ENCODE results near the gene FAM120A. TPM values are rescaled to one million over a fixed set of nuclear protein-coding genes. Genes with fewer than 3 reads are reported as not detected.

The FAM120A gene
- total RNA-seq, 2 donors from 2014 or later, result 86.3 to 90.6 TPM

GRCh38 chr9:93587284-93587650 is 135.8 kb downstream of the FAM120A start:
- Histone ChIP-seq H3K4me1 (replicated peaks) (no peaks in the 10 kb centered on the region), H3K36me3 (no peaks in the 10 kb centered on the region), H3K9me3 (no peaks in the 10 kb centered on the region), H3K27ac (no peak overlapping the region), H3K27me3 (replicated peaks; ENCODE audit: insufficient read depth) (no peaks in the 10 kb centered on the region), H3K4me3 (no peak overlapping the region)
- intact Hi-C loops (cut with DNase I), result no loop called here
- TF ChIP-seq CTCF (IDR thresholded peaks at IDR 0.05) (no peak), POLR2AphosphoS5 (IDR thresholded peaks at IDR 0.05) (no peak), POLR2A (IDR thresholded peaks at IDR 0.05) (no peak)
- no peak for DNase-seq (ENCODE audit: low spot score)
- 91% methylated on average over 7 of the region's 7 CpGs for WGBS

GRCh38 chr9:93587651-93588347 is 136.3 kb downstream of the FAM120A start:
- TF ChIP-seq POLR2AphosphoS5 (IDR thresholded peaks at IDR 0.05), result no peak
- no peak for TF ChIP-seq CTCF (IDR thresholded peaks at IDR 0.05)
- TF ChIP-seq POLR2A (IDR thresholded peaks at IDR 0.05), result no peak
- Histone ChIP-seq H3K27ac (no peak overlapping the region), H3K4me1 (replicated peaks) (no peaks in the 10 kb centered on the region), H3K4me3 (no peak overlapping the region), H3K27me3 (replicated peaks; ENCODE audit: insufficient read depth) (no peaks in the 10 kb centered on the region), H3K9me3 (no peaks in the 10 kb centered on the region), H3K36me3 (no peaks in the 10 kb centered on the region)
- intact Hi-C loops (cut with DNase I), result no loop called here
- WGBS, result 93% methylated on average over 11 of the region's 11 CpGs
- DNase-seq (ENCODE audit: low spot score), result no peak

- intact Hi-C loops (cut with DNase I), result no loop called here
- TF ChIP-seq POLR2A (IDR thresholded peaks at IDR 0.05) (no peak), POLR2AphosphoS5 (IDR thresholded peaks at IDR 0.05) (no peak), CTCF (IDR thresholded peaks at IDR 0.05) (no peak)
Measured at GRCh38 chr9:93588641-93589609, 137.4 kb downstream of the FAM120A start.

GRCh38 chr9:93589688-93590087 is 138.2 kb downstream of the FAM120A start:
- no peak overlapping the region for H3K4me3 ChIP-seq
- no peaks in the 10 kb centered on the region for H3K27me3 ChIP-seq (replicated peaks; ENCODE audit: insufficient read depth)
- no peaks in the 10 kb centered on the region for H3K36me3 ChIP-seq
- TF ChIP-seq POLR2A (IDR thresholded peaks at IDR 0.05) (no peak), CTCF (IDR thresholded peaks at IDR 0.05) (no peak), POLR2AphosphoS5 (IDR thresholded peaks at IDR 0.05) (no peak)
- no peak for DNase-seq (ENCODE audit: low spot score)
- peaks cover 9% of the 10 kb centered on the region for H3K4me1 ChIP-seq (replicated peaks)
- 25% methylated on average over 8 of the region's 8 CpGs for WGBS
- intact Hi-C loops (cut with DNase I), result no loop called here
- no peaks in the 10 kb centered on the region for H3K9me3 ChIP-seq
- no peak overlapping the region for H3K27ac ChIP-seq

More at GRCh38 chr9:93588641-93589609, 137.4 kb downstream of the FAM120A start:
- Histone ChIP-seq H3K27me3 (replicated peaks; ENCODE audit: insufficient read depth) (no peaks in the 10 kb centered on the region), H3K9me3 (no peaks in the 10 kb centered on the region), H3K36me3 (no peaks in the 10 kb centered on the region), H3K27ac (no peak overlapping the region), H3K4me3 (no peak overlapping the region), H3K4me1 (replicated peaks) (peaks cover 6% of the 10 kb centered on the region)
- no peak for DNase-seq (ENCODE audit: low spot score)
- WGBS, result 73% methylated on average over 12 of the region's 12 CpGs

All from prostate gland (tissue), 2 donors.